ENCODE results near the gene ACSS1.

GRCh38 chr20:25048519-25048952 is 9.4 kb downstream of the ACSS1 start:
- TF ChIP-seq POLR2A (IDR thresholded peaks at IDR 0.05), result no peak
- TF ChIP-seq CTCF (IDR thresholded peaks at IDR 0.05), result no peak

Measured in stomach (tissue), 4 donors.